DOHH2 (cell line): ENCODE measurements around the gene EML4.

ENCODE experiments used
- H3F3A ChIP-seq: fragments of 200-600 bp; sonication (generic), shearing (Covaris generic); 2 replicates; pipeline ENCODE4 v1.6.0; 2016; ENCODE audit warnings: antibody characterized with exemption, mild to moderate bottlenecking; ENCODE audit not compliant: control insufficient read depth, insufficient read depth
- H3K27ac ChIP-seq: fragments of 200-600 bp; sonication (generic); 2 replicates; pipeline ENCODE4 v1.5.1; 2014; ENCODE audit warnings: low read depth, mild to moderate bottlenecking, low read length, moderate library complexity
- H3K27me3 ChIP-seq: fragments of 200-600 bp; sonication (generic); 2 replicates; pipeline ENCODE4 v1.6.1; 2014; ENCODE audit warnings: mild to moderate bottlenecking, low read length, mixed read lengths; ENCODE audit not compliant: control insufficient read depth
- H3K36me3 ChIP-seq: fragments of 200-600 bp; sonication (generic); 2 replicates; pipeline ENCODE4 v1.6.1; 2014; ENCODE audit warnings: mild to moderate bottlenecking, low read length, moderate library complexity, mixed read lengths; ENCODE audit not compliant: control insufficient read depth
- H3K4me1 ChIP-seq: fragments of 200-600 bp; sonication (generic); 2 replicates; pipeline ENCODE4 v1.6.1; 2014; ENCODE audit warnings: mild to moderate bottlenecking, low read length, mixed read lengths; ENCODE audit not compliant: control insufficient read depth
- H3K4me2 ChIP-seq: fragments of 200-600 bp; sonication (generic); 2 replicates; pipeline ENCODE4 v1.6.0; 2014; ENCODE audit warnings: mild to moderate bottlenecking, low read length, moderate library complexity
- H3K4me3 ChIP-seq: fragments of 200-600 bp; sonication (generic); 2 replicates; pipeline ENCODE4 v1.5.1; 2014; ENCODE audit warnings: mild to moderate bottlenecking, low read length, mixed read lengths
- H3K79me2 ChIP-seq: fragments of 200-600 bp; sonication (generic); 2 replicates; pipeline ENCODE4 v1.6.1; 2014; ENCODE audit warnings: mild to moderate bottlenecking, low read length, mixed read lengths; ENCODE audit not compliant: control insufficient read depth
- H3K9me2 ChIP-seq: fragments of 200-600 bp; sonication (generic); replicated peaks from 2 replicates; pipeline ENCODE4 v1.6.1; 2014; ENCODE audit warnings: mild to moderate bottlenecking, low read length, mixed read lengths; ENCODE audit not compliant: control insufficient read depth
- H3K9me3 ChIP-seq: fragments of 200-600 bp; sonication (generic); 2 replicates; pipeline ENCODE4 v1.6.1; 2014; ENCODE audit warnings: antibody characterized with exemption, low read length, mixed read lengths; ENCODE audit not compliant: control insufficient read depth, insufficient read depth
- H4K20me1 ChIP-seq: fragments of 200-600 bp; sonication (generic); 2 replicates; pipeline ENCODE4 v1.6.0; 2014; ENCODE audit warnings: low read depth, mild to moderate bottlenecking, antibody characterized with exemption, low read length, moderate library complexity; ENCODE audit not compliant: control insufficient read depth, insufficient read depth
- CTCF ChIP-seq: fragments of 200-600 bp; sonication (generic); IDR thresholded peaks from one replicate; pipeline ENCODE4 v1.5.1; 2014; ENCODE audit warnings: antibody characterized with exemption, mild to moderate bottlenecking, low read depth, low read length; ENCODE audit not compliant: poor library complexity, severe bottlenecking
- EZH2phosphoT487 ChIP-seq: fragments of 200-600 bp; sonication (generic); IDR thresholded peaks from 2 replicates; pipeline ENCODE4 v1.6.1; 2017; ENCODE audit warnings: borderline replicate concordance, mild to moderate bottlenecking, antibody characterized with exemption, low read length, moderate library complexity, mixed read lengths

EML4 gene

GRCh38 chr2:42141687-42142546, 27.2 kb upstream of the EML4 start:
- no peaks in the 10 kb centered on the region for H4K20me1 ChIP-seq

GRCh38 chr2:42142547-42143184, 26.5 kb upstream of the EML4 start:
- H4K20me1 ChIP-seq = no peaks in the 10 kb centered on the region
- no peaks in the 10 kb centered on the region for H3K36me3 ChIP-seq
- no peak overlapping the region for H3K27ac ChIP-seq
- TF ChIP-seq EZH2phosphoT487 (no peak), CTCF (no peak)
- H3K79me2 ChIP-seq = no peaks in the 10 kb centered on the region
- H3K4me3 ChIP-seq = no peak overlapping the region
- H3K9me3 ChIP-seq = no peaks in the 10 kb centered on the region
- H3K4me2 ChIP-seq = no peak overlapping the region
- H3K9me2 ChIP-seq = no peaks in the 10 kb centered on the region
- peaks cover 26% of the 10 kb centered on the region for H3K27me3 ChIP-seq
- no peaks in the 10 kb centered on the region for H3F3A ChIP-seq
- peaks cover 13% of the 10 kb centered on the region for H3K4me1 ChIP-seq

More at GRCh38 chr2:42141687-42142546, 27.2 kb upstream of the EML4 start:
- H3K9me3 ChIP-seq = no peaks in the 10 kb centered on the region
- H3K27me3 ChIP-seq = peaks cover 30% of the 10 kb centered on the region
- H3K36me3 ChIP-seq = no peaks in the 10 kb centered on the region
- no peaks in the 10 kb centered on the region for H3K79me2 ChIP-seq
- no peaks in the 10 kb centered on the region for H3F3A ChIP-seq
- peaks cover 13% of the 10 kb centered on the region for H3K4me1 ChIP-seq
- TF ChIP-seq EZH2phosphoT487 (no peak), CTCF (no peak)
- peak overlapping the region; percentile 35 for H3K4me3 ChIP-seq
- H3K9me2 ChIP-seq = no peaks in the 10 kb centered on the region
- H3K4me2 ChIP-seq = peak overlapping the region; percentile 63
- H3K27ac ChIP-seq = no peak overlapping the region

GRCh38 chr2:42147641-42148274, 21.4 kb upstream of the EML4 start:
- H3F3A ChIP-seq = no peaks in the 10 kb centered on the region
- no peaks in the 10 kb centered on the region for H3K79me2 ChIP-seq
- no peaks in the 10 kb centered on the region for H3K9me2 ChIP-seq
- no peaks in the 10 kb centered on the region for H3K4me1 ChIP-seq
- H3K27me3 ChIP-seq = peaks cover 9% of the 10 kb centered on the region
- no peak overlapping the region for H3K4me2 ChIP-seq
- TF ChIP-seq CTCF = no peak
- no peak for TF ChIP-seq EZH2phosphoT487
- H3K9me3 ChIP-seq = no peaks in the 10 kb centered on the region
- no peak overlapping the region for H3K4me3 ChIP-seq
- no peaks in the 10 kb centered on the region for H3K36me3 ChIP-seq
- no peaks in the 10 kb centered on the region for H4K20me1 ChIP-seq
- no peak overlapping the region for H3K27ac ChIP-seq
